NB4 (cell line): ENCODE data around the gene KIAA1210.

Experiments
- CTCF ChIP-seq: IDR thresholded peaks from one replicate; pipeline ENCODE4 v1.5.1; 2012; ENCODE audit warnings: low read depth, low read length
- MAX ChIP-seq: IDR thresholded peaks from 2 replicates; pipeline ENCODE4 v1.6.1; 2011; ENCODE audit warnings: low read depth, low read length
- POLR2A ChIP-seq: IDR thresholded peaks from 2 replicates; pipeline ENCODE4 v1.6.1; 2011; ENCODE audit warnings: mild to moderate bottlenecking; ENCODE audit not compliant: insufficient read length; ENCODE audit errors: extremely low read depth

DNA sequence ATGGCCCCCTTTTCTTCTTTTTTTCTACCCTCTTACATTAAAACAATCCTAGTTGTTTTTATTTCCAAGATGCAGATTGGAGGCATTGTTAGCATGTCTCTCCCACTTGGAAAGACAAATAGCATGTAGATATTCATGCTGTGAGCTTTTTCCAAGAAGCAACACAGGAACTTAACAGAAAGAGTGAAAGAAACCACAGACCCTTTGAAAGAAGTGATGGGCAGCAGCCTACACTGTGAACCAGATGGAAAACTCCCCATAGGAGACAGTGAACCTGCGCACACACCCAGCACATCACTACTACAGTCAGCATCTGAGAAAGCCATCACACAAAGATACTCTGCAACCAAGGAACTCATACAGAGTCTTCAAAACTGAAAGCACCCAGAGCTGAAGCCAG is 37.0 kb downstream of the KIAA1210 start:
- TF ChIP-seq POLR2A (no peak), CTCF (no peak), MAX (no peak)
